DMS114 treated with DMSO at 0.1 percent for 48 hours (cell line): ENCODE data around the gene ADD2.

Source experiments
- DNase-seq: peaks from one replicate; lab custom pipeline; 2025; ENCODE audit not compliant: unreplicated experiment; lab: John Stamatoyannopoulos, UW

ADD2 gene

GRCh38 chr2:70676301-70677035 lies 91.5 kb downstream of the ADD2 start:
- no peak for DNase-seq

DNA sequence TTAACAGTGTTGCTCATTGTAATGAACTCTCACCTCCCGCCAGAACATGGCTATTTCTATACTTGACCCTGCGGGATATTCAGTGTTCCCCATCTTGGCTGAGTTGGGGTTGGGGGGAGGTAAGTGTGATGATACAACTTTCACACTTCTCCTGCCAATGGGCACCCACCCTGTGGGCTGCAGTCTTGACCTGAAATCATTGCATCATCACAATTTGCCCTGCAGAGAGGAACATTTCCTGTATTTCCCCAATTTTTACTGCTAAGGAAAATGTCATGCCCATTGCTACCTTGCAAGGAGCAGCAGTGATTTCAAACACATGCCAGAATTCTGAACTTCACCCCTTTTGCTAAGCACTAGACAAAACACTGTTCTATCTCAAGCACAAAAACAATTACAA lies 92.1 kb downstream of the ADD2 start:
- no peak for DNase-seq

- no peak for DNase-seq
These were observed 93.2 kb downstream of the ADD2 start for GRCh38 chr2:70674636-70675430.

DNA sequence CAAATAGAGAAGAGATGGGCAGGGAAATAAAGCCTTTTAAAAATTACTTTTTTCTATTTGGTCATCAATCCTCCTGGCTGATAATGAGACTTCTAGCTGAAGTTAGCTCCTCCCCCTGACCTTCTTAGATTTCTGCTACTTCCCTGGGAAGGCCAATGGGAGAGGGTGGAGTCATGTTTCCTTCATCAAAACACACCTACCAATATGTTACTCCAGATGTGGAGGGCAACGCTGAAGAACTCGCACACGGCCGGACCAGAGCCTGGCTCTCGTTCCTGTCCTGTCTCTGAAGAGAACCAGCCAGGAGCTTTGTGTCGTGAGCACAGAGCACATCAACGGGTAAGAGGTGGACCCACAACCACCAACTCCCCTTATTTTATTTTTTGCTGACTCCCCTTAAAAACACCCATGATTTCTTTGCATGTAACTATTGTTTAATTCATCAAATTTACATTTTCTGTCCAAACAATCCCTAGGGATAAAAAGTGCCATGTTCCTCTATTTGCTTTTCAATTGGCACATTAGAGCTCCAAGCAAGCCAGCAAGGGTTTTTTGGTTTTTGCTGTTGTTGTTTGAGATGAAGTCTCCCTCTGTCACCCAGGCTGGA lies 94.9 kb downstream of the ADD2 start:
- DNase-seq, result no peak

- no peak for DNase-seq
These were observed 96.8 kb downstream of the ADD2 start for GRCh38 chr2:70671092-70671675.

GRCh38 chr2:70670626-70671025 lies 97.4 kb downstream of the ADD2 start:
- DNase-seq, result no peak

- no peak for DNase-seq
These were observed 97.8 kb downstream of the ADD2 start for GRCh38 chr2:70670202-70670601.

DNA sequence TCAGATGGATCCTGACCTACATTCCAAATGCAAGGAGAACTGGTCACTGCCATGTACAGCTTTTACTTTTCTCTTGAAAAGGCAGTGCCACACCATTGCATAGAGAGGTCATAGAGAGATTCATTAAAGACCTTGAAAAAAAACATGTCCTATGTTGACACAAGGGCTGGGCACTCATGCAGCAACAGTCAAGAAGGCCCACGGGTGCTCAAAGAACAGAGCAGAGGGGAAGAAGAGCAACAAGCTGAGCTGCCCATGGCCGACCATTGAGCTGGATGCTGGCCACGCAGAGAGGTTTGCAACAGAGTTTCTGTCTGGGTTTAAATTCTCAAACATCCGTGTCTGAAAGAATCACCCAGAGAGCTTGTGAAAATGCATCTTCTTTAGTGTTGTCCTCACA lies 99.1 kb downstream of the ADD2 start:
- no peak for DNase-seq

GRCh38 chr2:70668432-70668831 lies 99.6 kb downstream of the ADD2 start:
- no peak for DNase-seq

DNA sequence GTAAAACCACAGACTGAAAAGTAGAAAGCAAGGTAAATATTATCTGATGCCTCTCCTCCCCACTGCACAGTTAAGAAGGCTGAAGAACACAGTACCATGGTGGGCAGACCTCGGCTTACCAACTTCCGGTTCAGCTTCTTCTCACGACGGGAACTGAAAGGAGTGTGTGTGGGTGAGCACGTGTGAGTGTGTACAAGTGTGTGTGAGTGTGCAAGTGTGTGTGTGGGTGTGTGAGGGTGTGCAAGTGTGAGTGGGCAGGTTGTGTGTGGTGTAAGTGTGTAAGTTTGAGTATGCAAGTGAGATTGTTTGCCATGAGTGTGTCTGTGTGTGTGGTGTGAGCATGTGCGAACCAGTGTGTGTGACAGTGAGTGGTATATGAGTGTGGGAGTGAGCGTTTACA lies 103.5 kb downstream of the ADD2 start:
- no peak for DNase-seq

- no peak for DNase-seq
These were observed 104.6 kb downstream of the ADD2 start for GRCh38 chr2:70663411-70663810.

GRCh38 chr2:70659551-70659950 lies 108.4 kb downstream of the ADD2 start:
- DNase-seq, result no peak

- DNase-seq, result no peak
These were observed 109.5 kb downstream of the ADD2 start for GRCh38 chr2:70658476-70658875.

DNA sequence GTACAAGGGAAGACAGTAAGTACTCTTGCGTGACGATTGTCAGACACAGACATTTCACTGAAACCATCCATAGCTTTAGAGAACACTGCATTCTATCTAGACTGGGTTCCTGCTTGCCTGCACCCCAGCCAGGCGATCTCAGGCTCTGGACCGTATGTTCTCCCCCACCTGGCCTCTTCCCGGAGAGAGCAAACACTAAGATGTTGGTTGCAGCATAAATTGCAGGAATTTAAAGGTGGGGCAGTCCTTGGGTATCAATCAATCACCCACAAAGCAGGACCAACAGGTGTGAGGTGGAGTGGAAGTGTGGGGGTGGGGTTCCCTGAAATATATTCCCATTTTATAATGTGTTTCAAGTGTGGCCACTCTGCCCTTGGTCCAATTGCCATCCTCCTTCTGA lies 110.8 kb downstream of the ADD2 start:
- DNase-seq, result no peak

- no peak for DNase-seq
These were observed 111.5 kb downstream of the ADD2 start for GRCh38 chr2:70656421-70657010.

DNA sequence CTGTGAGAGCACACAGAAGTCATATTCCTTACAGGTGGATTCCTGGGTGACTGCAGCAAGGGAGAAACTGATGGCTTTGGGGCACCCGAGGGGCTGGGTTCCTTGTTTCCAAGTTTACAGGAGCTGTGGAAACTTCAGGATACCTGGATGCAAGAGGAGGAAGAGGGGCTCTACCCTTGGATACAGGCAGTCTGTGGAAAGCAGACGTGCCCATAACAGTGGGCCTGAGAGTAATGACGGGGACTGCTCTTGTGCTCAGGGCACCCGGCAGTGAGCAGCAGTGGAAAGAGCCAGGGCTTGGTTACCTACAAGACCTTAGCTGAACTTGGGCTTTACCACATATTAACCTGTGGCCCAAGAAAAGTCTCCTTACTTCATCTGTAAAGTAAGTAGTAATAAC lies 112.2 kb downstream of the ADD2 start:
- DNase-seq, result no peak

DNA sequence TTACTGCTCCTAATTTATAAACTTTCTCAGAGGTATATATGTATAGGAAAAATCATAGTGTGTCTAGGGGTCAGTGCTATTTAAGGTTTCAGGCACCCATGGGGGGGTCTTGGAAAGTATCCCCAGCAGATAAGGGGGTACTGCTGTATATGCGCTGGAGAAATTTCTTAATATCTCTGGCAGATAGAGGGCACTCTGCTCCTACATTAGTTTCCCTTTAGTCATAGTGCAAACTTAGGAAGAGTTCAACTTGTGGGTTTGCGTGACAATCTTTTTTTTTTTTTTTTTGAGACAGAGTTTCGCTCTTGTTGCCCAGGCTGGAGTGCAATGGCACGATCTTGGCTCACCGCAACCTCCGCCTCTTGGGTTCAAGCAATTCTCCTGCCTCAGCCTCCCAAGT lies 112.8 kb downstream of the ADD2 start:
- peak; percentile 3 for DNase-seq

GRCh38 chr2:70651727-70652126 lies 116.3 kb downstream of the ADD2 start:
- no peak for DNase-seq

DNA sequence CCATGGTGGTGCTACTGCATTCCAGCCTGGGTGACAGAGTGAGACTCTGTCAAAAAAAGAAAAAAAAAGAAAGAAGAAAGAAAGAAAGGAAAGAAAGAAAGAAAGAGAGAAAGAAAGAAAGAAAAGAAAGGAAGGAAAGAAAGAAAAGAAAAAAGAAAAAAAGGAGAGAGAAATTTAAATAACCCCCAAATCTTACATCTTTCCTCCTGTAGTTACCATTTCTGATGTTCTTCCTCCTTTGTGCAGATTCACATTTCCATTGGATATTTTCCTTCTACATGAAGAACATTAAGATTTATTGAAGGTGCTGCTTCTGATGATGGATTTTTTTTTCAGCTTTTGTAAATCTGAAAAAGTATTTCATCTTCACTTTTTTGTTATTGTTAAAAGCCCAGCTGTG lies 117.0 kb downstream of the ADD2 start:
- DNase-seq, result no peak

- no peak for DNase-seq
These were observed 119.0 kb downstream of the ADD2 start for GRCh38 chr2:70648961-70649360.

DNA sequence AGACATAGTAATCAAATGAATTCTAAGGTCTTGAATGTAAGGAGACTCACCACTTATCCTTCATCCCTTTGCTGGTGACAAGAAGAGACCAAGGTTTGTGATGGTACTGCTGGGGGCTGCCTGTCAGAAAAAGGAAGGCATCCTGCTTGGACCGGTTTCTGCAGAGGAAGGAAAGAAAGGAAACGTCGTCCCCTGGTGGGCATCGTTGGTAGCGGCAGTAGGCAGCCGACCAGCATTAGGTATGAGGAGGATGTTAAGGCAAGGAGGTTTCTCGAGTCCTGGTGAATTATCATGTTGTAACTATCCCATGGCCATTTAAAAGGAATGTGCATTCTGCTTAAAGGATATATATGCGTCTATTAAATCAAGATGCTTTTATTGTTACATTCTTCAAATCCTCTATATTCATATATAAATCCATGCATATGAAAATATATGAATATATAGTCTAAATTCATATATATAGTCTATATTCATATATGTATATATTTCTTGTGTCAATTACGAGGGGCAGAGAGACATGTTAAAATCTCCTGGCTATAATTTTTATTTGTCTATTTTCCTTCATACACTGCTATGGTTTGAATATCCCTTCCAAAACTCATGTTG lies 120.0 kb downstream of the ADD2 start:
- peak; percentile 67 for DNase-seq
